Loucy (cell line): ENCODE results near the gene KIF1B.

Experiments
- H2AFZ ChIP-seq: fragments of 200-600 bp; sonication (generic); 2 replicates; pipeline ENCODE4 v1.6.0; 2016; ENCODE audit warnings: antibody characterized with exemption, mild to moderate bottlenecking, low read length, moderate library complexity
- H3F3A ChIP-seq: fragments of 200-600 bp; 2 replicates; pipeline ENCODE4 v1.6.0; 2016; ENCODE audit warnings: antibody characterized with exemption, low read depth, mild to moderate bottlenecking
- H3K27me3 ChIP-seq: fragments of 200-600 bp; sonication (generic); 2 replicates; pipeline ENCODE4 v1.6.1; 2014; ENCODE audit warnings: low read length, mild to moderate bottlenecking; ENCODE audit not compliant: insufficient read depth, poor library complexity, severe bottlenecking
- H3K36me3 ChIP-seq: fragments of 200-600 bp; sonication (generic); 2 replicates; pipeline ENCODE4 v1.6.1; 2016; ENCODE audit warnings: low read length; ENCODE audit not compliant: insufficient read depth
- H3K4me1 ChIP-seq: fragments of 200-600 bp; sonication (generic); 2 replicates; pipeline ENCODE4 v1.5.1; 2014; ENCODE audit warnings: low read length, mild to moderate bottlenecking; ENCODE audit not compliant: insufficient read depth, poor library complexity, severe bottlenecking
- H3K4me2 ChIP-seq: fragments of 200-600 bp; sonication (generic); 2 replicates; pipeline ENCODE4 v1.6.0; 2014; ENCODE audit warnings: antibody characterized with exemption, low read length, low read depth, mild to moderate bottlenecking; ENCODE audit not compliant: poor library complexity, severe bottlenecking
- H3K4me3 ChIP-seq: fragments of 200-600 bp; sonication (generic); 2 replicates; pipeline ENCODE4 v1.5.1; 2014; ENCODE audit warnings: low read length, mild to moderate bottlenecking, mixed read lengths; ENCODE audit not compliant: poor library complexity, severe bottlenecking
- H3K79me2 ChIP-seq: fragments of 200-600 bp; sonication (generic); 2 replicates; pipeline ENCODE4 v1.6.1; 2014; ENCODE audit warnings: low read length; ENCODE audit not compliant: insufficient read depth
- H3K9ac ChIP-seq: fragments of 200-600 bp; sonication (generic); 2 replicates; pipeline ENCODE4 v1.6.0; 2014; ENCODE audit warnings: mild to moderate bottlenecking, low read depth, low read length, moderate library complexity; ENCODE audit not compliant: poor library complexity, severe bottlenecking
- H3K9me2 ChIP-seq: fragments of 200-600 bp; sonication (generic); replicated peaks from 2 replicates; pipeline ENCODE4 v1.6.1; 2016; ENCODE audit warnings: low read depth, low read length, mixed read lengths
- H3K9me3 ChIP-seq: fragments of 200-600 bp; sonication (generic); 2 replicates; pipeline ENCODE4 v1.6.1; 2014; ENCODE audit warnings: mild to moderate bottlenecking, antibody characterized with exemption, low read length, low read depth; ENCODE audit not compliant: insufficient read depth
- H4K20me1 ChIP-seq: fragments of 200-600 bp; sonication (generic); 2 replicates; pipeline ENCODE4 v1.6.0; 2014; ENCODE audit warnings: antibody characterized with exemption, low read length, mild to moderate bottlenecking; ENCODE audit not compliant: insufficient read depth, poor library complexity, severe bottlenecking
- CTCF ChIP-seq: fragments of 200-600 bp; sonication (generic); conservative IDR thresholded peaks from 2 replicates; pipeline ENCODE4 v1.5.1; 2014; ENCODE audit warnings: mild to moderate bottlenecking, antibody characterized with exemption, low read length
- EZH2phosphoT487 ChIP-seq: fragments of 200-600 bp; IDR thresholded peaks from 2 replicates; pipeline ENCODE4 v1.6.1; 2018; ENCODE audit warnings: antibody characterized with exemption, mild to moderate bottlenecking, moderate library complexity, borderline replicate concordance

KIF1B gene

GRCh38 chr1:10339815-10340214, 129.4 kb downstream of the KIF1B start:
- Histone ChIP-seq H2AFZ (no peak overlapping the region), H3K27me3 (no peaks in the 10 kb centered on the region), H3K4me2 (no peak overlapping the region), H3K9ac (no peak overlapping the region), H4K20me1 (no peaks in the 10 kb centered on the region), H3F3A (no peaks in the 10 kb centered on the region), H3K4me3 (no peak overlapping the region), H3K36me3 (peaks cover 59% of the 10 kb centered on the region; the same call in 1 of the 2 replicates), H3K79me2 (no peaks in the 10 kb centered on the region), H3K9me3 (no peaks in the 10 kb centered on the region), H3K4me1 (no peaks in the 10 kb centered on the region), H3K9me2 (no peaks in the 10 kb centered on the region)
- TF ChIP-seq EZH2phosphoT487 = no peak
- TF ChIP-seq CTCF = no peak

- Histone ChIP-seq H3K9me3 (no peaks in the 10 kb centered on the region), H2AFZ (no peak overlapping the region), H3K4me3 (no peak overlapping the region), H3K4me1 (no peaks in the 10 kb centered on the region), H3K79me2 (no peaks in the 10 kb centered on the region), H3K36me3 (peaks cover 47% of the 10 kb centered on the region; the same call in 1 of the 2 replicates), H3K4me2 (no peak overlapping the region), H3F3A (no peaks in the 10 kb centered on the region), H3K9ac (no peak overlapping the region), H3K27me3 (no peaks in the 10 kb centered on the region), H4K20me1 (no peaks in the 10 kb centered on the region), H3K9me2 (no peaks in the 10 kb centered on the region)
- no peak for TF ChIP-seq CTCF
- TF ChIP-seq EZH2phosphoT487 = no peak
Observed at GRCh38 chr1:10340930-10341590, 130.7 kb downstream of the KIF1B start.

- Histone ChIP-seq H4K20me1 (no peaks in the 10 kb centered on the region), H3K4me1 (no peaks in the 10 kb centered on the region), H3K9me2 (no peaks in the 10 kb centered on the region), H3K4me3 (no peak overlapping the region), H3K79me2 (no peaks in the 10 kb centered on the region), H2AFZ (no peak overlapping the region), H3K9me3 (no peaks in the 10 kb centered on the region), H3K9ac (no peak overlapping the region), H3K36me3 (peaks cover 38% of the 10 kb centered on the region; the same call in 1 of the 2 replicates), H3K27me3 (no peaks in the 10 kb centered on the region), H3F3A (no peaks in the 10 kb centered on the region), H3K4me2 (no peak overlapping the region)
- TF ChIP-seq CTCF (no peak), EZH2phosphoT487 (no peak)
Observed at GRCh38 chr1:10347109-10347508, 136.7 kb downstream of the KIF1B start.
